IgD-negative memory B cell (primary cell): ENCODE data around the gene KCNN3. TPM values are rescaled to one million over a fixed set of nuclear protein-coding genes. Genes with fewer than 3 reads are reported as not detected.

Experiments
- H3K27ac Mint-ChIP-seq, 3 donors: one replicate each; pipeline ENCODE4 v1.8.0; 2020 to 2022; ENCODE audit warnings: mild to moderate bottlenecking in 3 of 3, mixed read lengths in 3 of 3, moderate library complexity in 1 of 3
- H3K27me3 Mint-ChIP-seq: one replicate; pipeline ENCODE4 v1.8.0; 2021; ENCODE audit warnings: mixed read lengths
- H3K36me3 Mint-ChIP-seq: one replicate; pipeline ENCODE4 v1.8.0; 2020; ENCODE audit warnings: mild to moderate bottlenecking, mixed read lengths
- H3K4me1 Mint-ChIP-seq, 3 donors: one replicate each; pipeline ENCODE4 v1.8.0; 2020 to 2022; ENCODE audit warnings: mixed read lengths in 3 of 3, mild to moderate bottlenecking in 1 of 3
- H3K4me3 Mint-ChIP-seq, 4 donors: one replicate each; pipeline ENCODE4 v1.8.0; 2020 to 2022; ENCODE audit warnings: mild to moderate bottlenecking in 4 of 4, mixed read lengths in 4 of 4, moderate library complexity in 3 of 4
- H3K9me3 Mint-ChIP-seq, 3 donors: one replicate each; pipeline ENCODE4 v1.8.0; 2020 to 2021; ENCODE audit warnings: mixed read lengths in 3 of 3, mild to moderate bottlenecking in 1 of 3
- polyA plus RNA-seq: library from polyadenylated mRNA; unstranded; fragments of 300-500 nt; fragmentation: Illumina TruSeq; gene quantifications from one replicate; pipeline ENCODE4 v1.2.3, GENCODE V29; 2021

Gene KCNN3
- polyA plus RNA-seq, 1 donor from 2014 or later, result 0.88 TPM

DNA sequence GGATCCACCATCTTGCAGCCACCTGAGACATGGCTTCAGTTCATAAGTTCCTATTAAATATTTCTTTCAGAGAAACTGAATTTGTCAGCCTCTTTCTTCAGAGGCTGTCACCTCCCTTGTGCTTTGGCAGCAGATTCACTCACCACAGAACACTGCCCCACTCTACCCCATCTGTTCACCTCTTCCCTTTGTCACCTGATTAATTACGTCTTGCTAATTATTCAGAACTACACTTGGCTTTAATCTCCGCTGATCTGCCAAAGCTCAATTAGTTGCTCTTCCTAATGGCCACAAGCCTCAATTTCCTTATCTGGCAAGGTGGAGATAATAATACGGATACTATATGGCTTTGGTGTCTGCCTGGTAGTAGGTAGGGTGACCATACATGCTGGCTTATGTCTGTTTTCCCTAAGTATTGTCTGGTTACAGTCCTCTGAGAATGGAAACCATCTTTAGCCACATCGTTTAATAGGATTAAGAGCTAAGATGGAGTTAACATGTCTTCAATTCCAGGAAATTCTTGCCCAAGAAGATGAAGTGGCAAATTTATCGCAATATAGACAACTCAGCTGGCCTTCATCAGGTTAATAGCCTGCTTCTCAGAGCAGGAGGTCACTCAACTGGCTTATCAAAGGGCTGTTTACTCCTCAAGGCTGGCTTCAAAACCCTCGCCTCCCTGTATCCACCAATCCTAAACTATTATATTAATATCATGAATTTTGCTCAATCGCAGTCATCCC, 203.9 kb downstream of the KCNN3 start:
- Mint-ChIP-seq H3K4me1 (peaks cover 0 to 1% (median 0%) of the 10 kb centered on the region in 3 donors), H3K36me3 (no peaks in the 10 kb centered on the region), H3K27ac (peak overlapping the region in 1 of 3 donors; percentile 27), H3K27me3 (peaks cover 4% of the 10 kb centered on the region), H3K9me3 (no peaks in the 10 kb centered on the region), H3K4me3 (no peak overlapping the region)

GRCh38 chr1:154664331-154665002, 205.6 kb downstream of the KCNN3 start:
- no peak overlapping the region for H3K4me3 Mint-ChIP-seq
- H3K27me3 Mint-ChIP-seq, result peaks cover 9% of the 10 kb centered on the region
- no peaks in the 10 kb centered on the region for H3K36me3 Mint-ChIP-seq
- no peak overlapping the region for H3K27ac Mint-ChIP-seq
- no peaks in the 10 kb centered on the region for H3K9me3 Mint-ChIP-seq
- no peaks in the 10 kb centered on the region for H3K4me1 Mint-ChIP-seq

- Mint-ChIP-seq H3K4me1 (no peaks in the 10 kb centered on the region), H3K9me3 (no peaks in the 10 kb centered on the region), H3K36me3 (no peaks in the 10 kb centered on the region), H3K27me3 (peaks cover 9% of the 10 kb centered on the region), H3K27ac (no peak overlapping the region), H3K4me3 (no peak overlapping the region)
Measured at GRCh38 chr1:154663471-154664060, 206.5 kb downstream of the KCNN3 start.

DNA sequence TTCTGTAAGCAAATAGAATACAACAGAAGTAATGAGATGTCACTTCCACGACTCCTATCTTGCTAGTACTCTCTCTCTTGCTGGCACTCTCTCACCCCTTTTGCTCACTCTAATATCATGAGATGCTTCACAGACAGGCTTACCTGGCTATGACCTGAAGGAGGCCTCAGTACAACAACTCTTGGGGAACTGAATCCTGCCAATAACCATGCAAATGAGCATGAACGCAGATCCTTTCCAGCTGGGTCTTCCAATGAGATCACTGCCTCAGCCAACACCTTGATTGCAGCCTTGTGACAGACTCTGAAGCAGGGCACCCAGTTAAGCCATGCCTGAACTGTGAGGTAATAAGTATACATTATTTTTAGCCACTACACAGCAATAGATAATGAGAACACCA, 209.0 kb downstream of the KCNN3 start:
- Mint-ChIP-seq H3K27ac (no peak overlapping the region), H3K36me3 (no peaks in the 10 kb centered on the region), H3K4me3 (no peak overlapping the region), H3K9me3 (no peaks in the 10 kb centered on the region), H3K4me1 (no peaks in the 10 kb centered on the region), H3K27me3 (peaks cover 13% of the 10 kb centered on the region)

DNA sequence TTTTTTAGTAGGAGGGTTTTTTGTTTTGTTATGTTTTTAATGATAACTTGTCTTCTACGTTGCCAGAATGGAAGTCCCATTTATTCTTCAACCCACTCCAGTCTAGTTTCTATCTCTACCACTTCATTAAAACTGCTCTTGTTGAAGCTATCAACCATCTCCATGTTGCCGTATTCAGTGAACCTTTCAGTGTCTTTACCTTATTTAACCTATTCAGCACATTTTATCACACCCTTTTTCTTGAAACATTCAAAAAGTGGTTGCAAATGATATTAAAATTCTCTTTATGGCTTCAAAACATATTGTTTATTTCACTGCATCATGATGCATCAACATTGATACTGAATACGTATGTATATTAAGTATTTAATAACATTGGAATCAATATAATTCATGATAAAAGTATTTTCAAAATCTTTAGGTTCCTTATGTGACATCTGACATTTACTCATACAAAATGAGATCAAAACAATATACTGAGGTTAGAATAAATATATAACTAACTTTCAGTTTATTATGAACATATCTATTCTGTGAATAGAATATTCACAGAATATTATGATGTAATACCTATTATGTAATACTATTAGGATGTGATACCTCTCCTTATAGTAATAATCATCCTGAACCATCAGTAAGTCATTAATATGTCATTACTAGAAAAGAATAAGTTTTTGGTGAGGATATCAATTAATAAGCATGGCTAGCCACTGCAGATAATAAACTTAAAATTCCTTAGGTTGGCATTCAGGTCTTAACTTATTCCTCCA, 210.1 kb downstream of the KCNN3 start:
- H3K27me3 Mint-ChIP-seq, result peaks cover 13% of the 10 kb centered on the region
- H3K36me3 Mint-ChIP-seq, result no peaks in the 10 kb centered on the region
- H3K4me1 Mint-ChIP-seq, result no peaks in the 10 kb centered on the region

GRCh38 chr1:154657556-154657955, 212.5 kb downstream of the KCNN3 start:
- Mint-ChIP-seq H3K4me3 (no peak overlapping the region), H3K27ac (no peak overlapping the region), H3K36me3 (no peaks in the 10 kb centered on the region), H3K9me3 (no peaks in the 10 kb centered on the region), H3K4me1 (no peaks in the 10 kb centered on the region), H3K27me3 (peaks cover 17% of the 10 kb centered on the region)

More for the DNA sequence above, 210.1 kb downstream of the KCNN3 start:
- H3K27ac Mint-ChIP-seq, result no peak overlapping the region
- no peaks in the 10 kb centered on the region for H3K9me3 Mint-ChIP-seq
- no peak overlapping the region for H3K4me3 Mint-ChIP-seq

- Mint-ChIP-seq H3K36me3 (no peaks in the 10 kb centered on the region), H3K9me3 (no peaks in the 10 kb centered on the region), H3K4me1 (no peaks in the 10 kb centered on the region), H3K27ac (no peak overlapping the region), H3K4me3 (no peak overlapping the region), H3K27me3 (peaks cover 7% of the 10 kb centered on the region)
Measured at GRCh38 chr1:154652893-154653292, 217.2 kb downstream of the KCNN3 start.

Other genes with a start within 250 kb of the KCNN3 start
- gene PMVK, start 66.4 kb upstream of the KCNN3 start, polyA plus RNA-seq, result 78.3 TPM
- 123 TPM for gene PBXIP1, start 85.8 kb upstream of the KCNN3 start, polyA plus RNA-seq
- 42.5 TPM for gene PYGO2, start 91.5 kb upstream of the KCNN3 start, polyA plus RNA-seq
- gene SHC1, start 100.5 kb upstream of the KCNN3 start, polyA plus RNA-seq, result 35.7 TPM
- gene CKS1B, start 104.4 kb upstream of the KCNN3 start, polyA plus RNA-seq, result 102 TPM
- 57.6 TPM for gene FLAD1, start 113.1 kb upstream of the KCNN3 start, polyA plus RNA-seq
- not detected for gene LENEP, start 123.3 kb upstream of the KCNN3 start, polyA plus RNA-seq
- gene ZBTB7B, start 132.5 kb upstream of the KCNN3 start, polyA plus RNA-seq, result 7.7 TPM
- not detected for gene DCST2, start 163.5 kb upstream of the KCNN3 start, polyA plus RNA-seq
- not detected for gene DCST1, start 163.5 kb upstream of the KCNN3 start, polyA plus RNA-seq
- gene ADAM15, start 181.0 kb upstream of the KCNN3 start, polyA plus RNA-seq, result 8.0 TPM
- 8.5 TPM for gene EFNA4, start 193.5 kb upstream of the KCNN3 start, polyA plus RNA-seq
- 1.3 TPM for gene EFNA3, start 208.6 kb upstream of the KCNN3 start, polyA plus RNA-seq